Ishikawa (cell line): Measurements from ENCODE around the gene ADRB2.

Experiments used
- CEBPB ChIP-seq: IDR thresholded peaks from 2 replicates; pipeline ENCODE4 v1.6.1; 2012
- CREB1 ChIP-seq: IDR thresholded peaks from 2 replicates; pipeline ENCODE4 v1.6.1; 2012; ENCODE audit warnings: low read depth
- EGR1 ChIP-seq: IDR thresholded peaks from 2 replicates; pipeline ENCODE4 v1.6.1; 2012
- EP300 ChIP-seq: IDR thresholded peaks from 2 replicates; pipeline ENCODE4 v1.6.1; 2012; ENCODE audit warnings: borderline replicate concordance
- FOXM1 ChIP-seq: IDR thresholded peaks from 2 replicates; pipeline ENCODE4 v1.6.1; 2012; ENCODE audit warnings: low read depth, borderline replicate concordance
- NFIC ChIP-seq: IDR thresholded peaks from 2 replicates; pipeline ENCODE4 v1.6.1; 2012
- RAD21 ChIP-seq: IDR thresholded peaks from 2 replicates; pipeline ENCODE4 v1.6.1; 2012; ENCODE audit warnings: low read depth
- TCF12 ChIP-seq: IDR thresholded peaks from 2 replicates; pipeline ENCODE4 v1.6.1; 2012; ENCODE audit warnings: low read depth
- TEAD4 ChIP-seq: IDR thresholded peaks from 2 replicates; pipeline ENCODE4 v1.6.1; 2012
- YY1 ChIP-seq: IDR thresholded peaks from 2 replicates; pipeline ENCODE4 v1.6.1; 2012; ENCODE audit warnings: low read depth
- ZBTB7A ChIP-seq: IDR thresholded peaks from 2 replicates; pipeline ENCODE4 v1.6.1; 2012; ENCODE audit warnings: low read depth
- TF ChIP-seq, protein P1 (sequence below): IDR thresholded peaks from 2 replicates; pipeline ENCODE4 v1.6.1; 2012; ENCODE audit warnings: low read depth, mild to moderate bottlenecking
- TF ChIP-seq, protein P2 (sequence below): IDR thresholded peaks from 2 replicates; pipeline ENCODE4 v1.6.1; 2012
- TF ChIP-seq, protein P3 (sequence below): IDR thresholded peaks from 2 replicates; pipeline ENCODE4 v1.6.1; 2012

The ADRB2 gene

GRCh38 chr5:148788636-148789035, 37.8 kb upstream of the ADRB2 start:
- TF ChIP-seq YY1 (no peak), EP300 (no peak), ZBTB7A (no peak)
- TF ChIP-seq, protein P1, sequence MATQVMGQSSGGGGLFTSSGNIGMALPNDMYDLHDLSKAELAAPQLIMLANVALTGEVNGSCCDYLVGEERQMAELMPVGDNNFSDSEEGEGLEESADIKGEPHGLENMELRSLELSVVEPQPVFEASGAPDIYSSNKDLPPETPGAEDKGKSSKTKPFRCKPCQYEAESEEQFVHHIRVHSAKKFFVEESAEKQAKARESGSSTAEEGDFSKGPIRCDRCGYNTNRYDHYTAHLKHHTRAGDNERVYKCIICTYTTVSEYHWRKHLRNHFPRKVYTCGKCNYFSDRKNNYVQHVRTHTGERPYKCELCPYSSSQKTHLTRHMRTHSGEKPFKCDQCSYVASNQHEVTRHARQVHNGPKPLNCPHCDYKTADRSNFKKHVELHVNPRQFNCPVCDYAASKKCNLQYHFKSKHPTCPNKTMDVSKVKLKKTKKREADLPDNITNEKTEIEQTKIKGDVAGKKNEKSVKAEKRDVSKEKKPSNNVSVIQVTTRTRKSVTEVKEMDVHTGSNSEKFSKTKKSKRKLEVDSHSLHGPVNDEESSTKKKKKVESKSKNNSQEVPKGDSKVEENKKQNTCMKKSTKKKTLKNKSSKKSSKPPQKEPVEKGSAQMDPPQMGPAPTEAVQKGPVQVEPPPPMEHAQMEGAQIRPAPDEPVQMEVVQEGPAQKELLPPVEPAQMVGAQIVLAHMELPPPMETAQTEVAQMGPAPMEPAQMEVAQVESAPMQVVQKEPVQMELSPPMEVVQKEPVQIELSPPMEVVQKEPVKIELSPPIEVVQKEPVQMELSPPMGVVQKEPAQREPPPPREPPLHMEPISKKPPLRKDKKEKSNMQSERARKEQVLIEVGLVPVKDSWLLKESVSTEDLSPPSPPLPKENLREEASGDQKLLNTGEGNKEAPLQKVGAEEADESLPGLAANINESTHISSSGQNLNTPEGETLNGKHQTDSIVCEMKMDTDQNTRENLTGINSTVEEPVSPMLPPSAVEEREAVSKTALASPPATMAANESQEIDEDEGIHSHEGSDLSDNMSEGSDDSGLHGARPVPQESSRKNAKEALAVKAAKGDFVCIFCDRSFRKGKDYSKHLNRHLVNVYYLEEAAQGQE, result no peak
- TF ChIP-seq, protein P2, sequence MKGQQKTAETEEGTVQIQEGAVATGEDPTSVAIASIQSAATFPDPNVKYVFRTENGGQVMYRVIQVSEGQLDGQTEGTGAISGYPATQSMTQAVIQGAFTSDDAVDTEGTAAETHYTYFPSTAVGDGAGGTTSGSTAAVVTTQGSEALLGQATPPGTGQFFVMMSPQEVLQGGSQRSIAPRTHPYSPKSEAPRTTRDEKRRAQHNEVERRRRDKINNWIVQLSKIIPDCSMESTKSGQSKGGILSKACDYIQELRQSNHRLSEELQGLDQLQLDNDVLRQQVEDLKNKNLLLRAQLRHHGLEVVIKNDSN, result no peak

- TF ChIP-seq TCF12, result no peak
- TF ChIP-seq CREB1, result no peak
- no peak for TF ChIP-seq NFIC
- TF ChIP-seq TEAD4, result no peak
- no peak for TF ChIP-seq FOXM1
- TF ChIP-seq RAD21, result no peak
These were observed 35.7 kb upstream of the ADRB2 start for GRCh38 chr5:148790545-148791333.

DNA sequence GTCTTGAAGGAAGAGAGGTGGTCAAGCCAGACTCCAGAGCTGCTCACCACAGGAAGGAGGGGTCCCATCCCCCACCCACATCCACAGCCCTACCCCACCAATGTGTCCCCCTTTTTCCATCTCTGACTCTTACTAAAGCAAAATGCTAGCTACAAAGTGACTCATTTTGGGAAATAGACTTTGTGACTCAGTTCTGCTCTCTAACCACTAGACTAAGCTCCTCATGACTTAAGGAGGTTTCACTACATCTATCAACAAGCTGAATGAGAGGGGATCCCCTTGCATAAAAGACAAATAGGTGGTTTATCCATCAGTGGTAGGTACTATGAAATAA, 35.1 kb upstream of the ADRB2 start:
- TF ChIP-seq, protein P2, result no peak
- no peak for TF ChIP-seq ZBTB7A
- no peak for TF ChIP-seq YY1
- TF ChIP-seq EGR1, result no peak
- TF ChIP-seq, protein P1, result no peak

DNA sequence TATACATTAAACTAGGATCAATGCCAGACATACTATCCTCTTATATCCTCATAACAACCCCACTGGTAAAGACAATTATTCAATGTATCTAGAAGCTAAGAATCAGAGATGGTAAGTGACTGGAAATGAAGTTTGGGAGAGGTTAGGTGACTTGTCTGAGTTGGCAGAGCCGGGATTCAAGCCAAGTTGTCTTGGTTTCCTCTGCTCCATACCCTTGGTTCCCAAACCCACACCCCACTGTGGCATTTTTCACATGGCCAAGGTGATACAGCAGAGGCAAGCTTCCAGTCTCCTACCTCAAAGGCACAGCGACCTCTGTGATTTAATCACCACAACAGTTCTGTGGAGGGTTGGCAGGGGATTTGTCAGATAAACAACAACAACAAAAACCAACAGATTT, 34.7 kb upstream of the ADRB2 start:
- TF ChIP-seq TCF12, result no peak

GRCh38 chr5:148792744-148793143, 33.7 kb upstream of the ADRB2 start:
- no peak for TF ChIP-seq EP300
- no peak for TF ChIP-seq CEBPB
- TF ChIP-seq EGR1, result no peak
- TF ChIP-seq NFIC, result no peak
- no peak for TF ChIP-seq TCF12
- TF ChIP-seq CREB1, result no peak
- TF ChIP-seq ZBTB7A, result no peak
- TF ChIP-seq TEAD4, result no peak
- TF ChIP-seq RAD21, result no peak
- no peak for TF ChIP-seq FOXM1
- TF ChIP-seq, protein P1, result no peak
- TF ChIP-seq, protein P2, result no peak

- TF ChIP-seq YY1, result no peak
- TF ChIP-seq, protein P3, sequence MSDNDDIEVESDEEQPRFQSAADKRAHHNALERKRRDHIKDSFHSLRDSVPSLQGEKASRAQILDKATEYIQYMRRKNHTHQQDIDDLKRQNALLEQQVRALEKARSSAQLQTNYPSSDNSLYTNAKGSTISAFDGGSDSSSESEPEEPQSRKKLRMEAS, result no peak
- no peak for TF ChIP-seq CREB1
These were observed 33.1 kb upstream of the ADRB2 start for GRCh38 chr5:148793261-148793660.
